Caco-2 (cell line): Measurements from ENCODE around the gene RBM4B. TPM values are rescaled to one million over a fixed set of nuclear protein-coding genes. Genes with fewer than 3 reads are reported as not detected.

Experiments used
- BruUV-seq: library from RNA; stranded (reverse); fragments of 400-500 nt; replicated peaks from 2 replicates; lab custom pipeline; 2021; lab: Mats Ljungman, UMichigan
- CTCF ChIA-PET: fragments of 300-600 bp; sonication (Branson Sonifier 250); formaldehyde crosslinking; loops from one replicate; lab custom pipeline; 2022; ENCODE audit warnings: antibody characterized with exemption; lab: Charles Lee
- POLR2A ChIA-PET: fragments of 300-600 bp; sonication (Branson Sonifier 250); formaldehyde crosslinking; loops from one replicate; lab custom pipeline; 2022; ENCODE audit warnings: antibody characterized with exemption; lab: Charles Lee
- DNase-seq, 2 experiments: peaks; one replicate each; pipeline versions ENCODE4 v3.0.0 to v3.0.0-alpha.2; 2020 to 2022
- H3K27me3 ChIP-seq: replicated peaks from 2 replicates; pipeline ENCODE4 v1.6.0; 2011; ENCODE audit warnings: low read length; ENCODE audit not compliant: control insufficient read depth, insufficient read depth
- H3K36me3 ChIP-seq: 2 replicates; pipeline ENCODE4 v1.5.1; 2011; ENCODE audit warnings: low read length; ENCODE audit not compliant: control insufficient read depth, insufficient read depth
- H3K4me1 ChIP-seq: fragments of 250-450 bp; sonication (Bioruptor Pico); 2 replicates; pipeline ENCODE4 v1.5.1; 2020; ENCODE audit warnings: mild to moderate bottlenecking
- H3K4me3 ChIP-seq: 2 replicates; pipeline ENCODE4 v1.5.1; 2011; ENCODE audit warnings: low read depth, mild to moderate bottlenecking, control low read depth, low read length
- H3K9me3 ChIP-seq: fragments of 250-450 bp; sonication (Bioruptor Pico); 2 replicates; pipeline ENCODE4 v1.5.1; 2020; ENCODE audit warnings: mild to moderate bottlenecking, moderate library complexity
- H3K27ac Mint-ChIP-seq: one replicate; pipeline ENCODE4 v1.8.0; 2022; ENCODE audit warnings: mixed read lengths; ENCODE audit not compliant: unreplicated experiment
- H3K27me3 Mint-ChIP-seq: one replicate; pipeline ENCODE4 v1.8.0; 2022; ENCODE audit warnings: mixed read lengths; ENCODE audit not compliant: insufficient read depth, unreplicated experiment
- H3K36me3 Mint-ChIP-seq: one replicate; pipeline ENCODE4 v1.8.0; 2022; ENCODE audit warnings: mild to moderate bottlenecking, mixed read lengths; ENCODE audit not compliant: insufficient read depth, unreplicated experiment
- H3K4me1 Mint-ChIP-seq: one replicate; pipeline ENCODE4 v1.8.0; 2022; ENCODE audit warnings: low read depth, mixed read lengths; ENCODE audit not compliant: unreplicated experiment
- H3K4me3 Mint-ChIP-seq: one replicate; pipeline ENCODE4 v1.8.0; 2022; ENCODE audit warnings: mild to moderate bottlenecking, moderate library complexity, mixed read lengths; ENCODE audit not compliant: unreplicated experiment
- H3K9me3 Mint-ChIP-seq: one replicate; pipeline ENCODE4 v1.8.0; 2022; ENCODE audit warnings: mixed read lengths; ENCODE audit not compliant: unreplicated experiment
- CTCF ChIP-seq, 2 experiments: fragments of 200-600 bp in 1 of 2; IDR thresholded peaks; 1 replicate in 1 of 2; 2 replicates in 1 of 2; pipeline versions ENCODE4 v1.5.1 to v1.8.0; 2011 to 2022; ENCODE audit warnings: antibody characterized with exemption in 1 of 2, control low read depth in 1 of 2, inconsistent platforms in 1 of 2, low read depth in 1 of 2, low read length in 1 of 2, mild to moderate bottlenecking in 1 of 2, moderate library complexity in 1 of 2; ENCODE audit not compliant: insufficient read depth in 1 of 2, severe bottlenecking in 1 of 2, unreplicated experiment in 1 of 2
- intact Hi-C: fragments of 100-400 bp; cut with micrococcal nuclease; formaldehyde crosslinking; loops from one replicate; pipeline ENCODE4 v1.10.0; 2022; ENCODE audit not compliant: unreplicated experiment
- total RNA-seq: library from RNA; stranded (reverse); gene quantifications from 2 replicates; pipeline ENCODE4 v1.2.3, GENCODE V29; 2022

Gene RBM4B
- total RNA-seq, 1 experiment from 2014 or later: 45.8 TPM

DNA sequence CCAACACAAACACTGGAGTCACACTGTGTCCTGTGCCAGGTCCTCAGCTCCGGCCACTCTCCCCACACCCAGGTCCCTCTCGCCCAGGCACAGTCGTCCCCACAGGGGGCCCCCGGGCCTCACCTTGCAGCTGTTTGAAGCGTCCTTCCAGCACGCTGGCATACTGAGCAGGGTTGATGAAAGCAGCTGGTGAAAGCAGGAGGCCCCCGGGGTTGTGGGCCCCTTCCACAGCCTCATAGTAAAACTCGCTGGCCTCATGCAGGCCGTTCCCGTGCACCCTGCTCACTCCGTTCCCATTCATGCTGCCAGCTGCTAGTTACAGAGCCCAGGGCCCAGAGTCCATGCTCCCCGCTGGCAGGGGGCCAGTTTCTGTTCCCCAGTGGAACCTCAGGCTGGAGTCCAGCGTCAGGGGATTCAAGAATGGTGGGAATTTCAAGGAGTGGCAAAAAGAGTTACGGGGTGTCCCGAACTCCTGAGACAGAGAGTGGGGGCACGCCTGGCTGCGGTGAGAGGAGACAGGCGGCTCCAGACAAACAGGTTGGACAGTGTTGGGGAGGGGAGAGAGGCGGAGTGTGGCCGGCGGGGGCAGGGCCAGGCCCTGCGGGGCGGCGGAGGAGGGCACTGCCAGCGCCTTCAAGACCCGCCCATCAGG lies 40.8 kb upstream of the RBM4B start:
- H3K4me3 Mint-ChIP-seq: peak overlapping the region; percentile 12
- POLR2A ChIA-PET: no interaction called here
- no peak for DNase-seq
- peaks cover 11% of the 10 kb centered on the region for H3K36me3 Mint-ChIP-seq
- H3K4me1 ChIP-seq: 0 out of 2 replicates have a peak, but pooled peaks cover 12% of the 10 kb centered on the region
- intact Hi-C loops: no loop called here
- H3K9me3 ChIP-seq: no peaks in the 10 kb centered on the region
- CTCF ChIA-PET: interaction anchor here (0.7 kb wide), 1 partner anchor 543 kb away, joined by 3 read pairs; no protein-coding TSS in a partner anchor
- no TSS peak for BruUV-seq
- peak in 1 of 2 experiments; percentile 11 for TF ChIP-seq CTCF (IDR thresholded peaks at IDR 0.05; ENCODE audit: insufficient read depth in 1 of 2, low read depth in 1 of 2, low read length in 1 of 2, severe bottlenecking in 1 of 2, unreplicated experiment in 1 of 2)
- no peaks in the 10 kb centered on the region for H3K36me3 ChIP-seq
- no peak overlapping the region for H3K4me3 ChIP-seq
- H3K9me3 Mint-ChIP-seq: no peaks in the 10 kb centered on the region
- H3K27me3 Mint-ChIP-seq: no peaks in the 10 kb centered on the region
- H3K4me1 Mint-ChIP-seq: peaks cover 27% of the 10 kb centered on the region
- peak overlapping the region; percentile 6 for H3K27ac Mint-ChIP-seq
- no peaks in the 10 kb centered on the region for H3K27me3 ChIP-seq

GRCh38 chr11:66717925-66718319 lies 40.2 kb upstream of the RBM4B start:
- CTCF ChIA-PET: interaction anchor here (0.7 kb wide), 1 partner anchor 544 kb away, joined by 3 read pairs; no protein-coding TSS in a partner anchor
- DNase-seq: no peak

DNA sequence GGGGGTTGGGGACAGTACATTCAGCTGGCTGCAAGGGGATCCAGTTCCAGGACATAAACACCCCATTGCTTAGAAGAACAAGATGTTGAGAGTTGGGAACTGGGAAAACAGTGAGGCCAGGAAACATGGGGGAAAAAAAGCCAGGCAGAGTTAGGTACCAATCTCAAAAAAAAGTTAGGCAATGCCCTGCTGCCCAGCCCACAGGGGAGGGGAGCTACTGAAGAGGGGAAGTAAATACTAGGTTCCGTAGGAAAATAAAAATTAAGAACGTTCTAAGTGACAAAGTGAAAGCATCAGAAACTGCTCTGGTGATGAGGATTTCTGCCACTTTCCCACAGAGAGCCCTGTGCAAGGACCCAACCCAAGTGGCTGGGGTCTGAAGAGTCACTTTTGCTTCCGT lies 39.3 kb upstream of the RBM4B start:
- H3K36me3 ChIP-seq: 0 out of 2 replicates have a peak, but pooled peaks cover 3% of the 10 kb centered on the region
- peaks cover 14% of the 10 kb centered on the region for H3K36me3 Mint-ChIP-seq
- no peak for TF ChIP-seq CTCF (IDR thresholded peaks at IDR 0.05; ENCODE audit: insufficient read depth in 1 of 2, low read depth in 1 of 2, low read length in 1 of 2, severe bottlenecking in 1 of 2, unreplicated experiment in 1 of 2)
- no peaks in the 10 kb centered on the region for H3K27me3 ChIP-seq
- no peak overlapping the region for H3K4me3 Mint-ChIP-seq
- intact Hi-C loops: no loop called here
- H3K9me3 ChIP-seq: no peaks in the 10 kb centered on the region
- H3K4me1 Mint-ChIP-seq: peaks cover 21% of the 10 kb centered on the region
- H3K27me3 Mint-ChIP-seq: no peaks in the 10 kb centered on the region
- no TSS peak for BruUV-seq
- no peak for DNase-seq
- ChIA-PET POLR2A (no interaction called here), CTCF (no interaction called here)
- H3K4me1 ChIP-seq: 0 out of 2 replicates have a peak, but pooled peaks cover 8% of the 10 kb centered on the region
- H3K27ac Mint-ChIP-seq: no peak overlapping the region
- H3K4me3 ChIP-seq: no peak overlapping the region
- H3K9me3 Mint-ChIP-seq: no peaks in the 10 kb centered on the region

More at GRCh38 chr11:66717925-66718319, 40.2 kb upstream of the RBM4B start:
- Mint-ChIP-seq H3K36me3 (peaks cover 14% of the 10 kb centered on the region), H3K4me3 (no peak overlapping the region), H3K9me3 (no peaks in the 10 kb centered on the region), H3K27me3 (no peaks in the 10 kb centered on the region), H3K4me1 (peaks cover 22% of the 10 kb centered on the region), H3K27ac (peak overlapping the region; percentile 6)
- Histone ChIP-seq H3K4me1 (0 out of 2 replicates have a peak, but pooled peaks cover 8% of the 10 kb centered on the region), H3K27me3 (no peaks in the 10 kb centered on the region), H3K9me3 (no peaks in the 10 kb centered on the region), H3K4me3 (no peak overlapping the region), H3K36me3 (no peaks in the 10 kb centered on the region)
- POLR2A ChIA-PET: no interaction called here
- TF ChIP-seq CTCF (IDR thresholded peaks at IDR 0.05; ENCODE audit: insufficient read depth in 1 of 2, low read depth in 1 of 2, low read length in 1 of 2, severe bottlenecking in 1 of 2, unreplicated experiment in 1 of 2): no peak
- intact Hi-C loops: no loop called here
- BruUV-seq: no TSS peak
